Activated T-cell treated with anti-CD3 and anti-CD28 coated beads for 1 hour (primary cell): ENCODE results near the gene RNGTT.
"Not testable (repeated sequence)": the region's sequence is repeated elsewhere in the genome, so short reads cannot be mapped to it uniquely, and the experiment has no call there.

Experiments used
- DNase-seq: peaks from one replicate; pipeline ENCODE4 v3.0.0-alpha.2; 2020; ENCODE audit warnings: low read depth

RNGTT gene

DNA sequence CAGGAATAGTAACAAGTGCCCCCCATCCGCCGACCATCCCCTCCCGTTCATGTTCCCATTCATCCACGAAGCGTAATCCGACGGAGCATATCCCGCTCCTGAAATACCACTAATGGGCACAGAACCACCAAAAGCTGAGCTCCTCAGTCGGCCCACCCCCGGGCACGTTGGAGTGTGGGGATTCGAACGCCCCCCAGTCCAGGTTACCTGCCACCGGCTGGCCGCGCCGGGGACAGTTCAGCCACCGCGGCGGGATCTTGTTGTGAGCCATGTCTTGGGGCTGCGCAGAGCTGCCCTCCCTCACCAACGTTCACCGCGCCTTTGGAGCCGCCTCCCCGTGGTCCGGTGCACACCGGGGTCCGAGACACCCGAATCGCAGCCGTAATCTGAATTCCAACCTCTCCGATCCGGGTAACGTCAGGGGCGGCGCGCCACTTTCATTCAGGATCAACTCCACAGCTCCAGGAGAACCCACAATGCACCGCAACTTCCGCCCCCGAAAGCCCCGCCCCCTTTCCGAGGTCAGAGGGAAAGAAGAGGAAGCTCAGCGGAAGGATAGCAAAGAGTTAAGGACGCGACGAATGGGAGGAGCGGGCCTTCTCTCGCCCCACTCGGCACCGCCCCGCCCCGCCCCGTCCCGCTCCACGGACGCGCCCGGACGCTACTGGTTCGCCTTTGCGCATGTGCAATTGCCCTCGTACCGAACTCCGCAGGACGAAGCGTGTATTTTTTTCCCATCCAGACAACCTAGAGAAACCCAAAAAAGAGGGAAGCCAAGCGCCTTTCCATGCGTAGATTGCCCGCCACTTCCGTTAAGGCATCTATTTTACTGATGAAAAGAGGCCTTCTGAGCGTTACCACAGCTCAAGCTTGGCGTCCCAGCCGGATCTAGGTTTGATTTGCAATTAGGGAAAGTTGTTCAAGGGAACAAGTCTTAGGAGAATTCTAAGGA lies at the start of gene RNGTT:
TSS of gene RNGTT (minus strand) at position 480 of the 952 bp plus-strand sequence. CDS start at position 271, 209 bp downstream.
- peak; percentile 98 for DNase-seq

GRCh38 chr6:89011436-89011835 lies 48.0 kb upstream of the RNGTT start:
- no peak for DNase-seq

DNA sequence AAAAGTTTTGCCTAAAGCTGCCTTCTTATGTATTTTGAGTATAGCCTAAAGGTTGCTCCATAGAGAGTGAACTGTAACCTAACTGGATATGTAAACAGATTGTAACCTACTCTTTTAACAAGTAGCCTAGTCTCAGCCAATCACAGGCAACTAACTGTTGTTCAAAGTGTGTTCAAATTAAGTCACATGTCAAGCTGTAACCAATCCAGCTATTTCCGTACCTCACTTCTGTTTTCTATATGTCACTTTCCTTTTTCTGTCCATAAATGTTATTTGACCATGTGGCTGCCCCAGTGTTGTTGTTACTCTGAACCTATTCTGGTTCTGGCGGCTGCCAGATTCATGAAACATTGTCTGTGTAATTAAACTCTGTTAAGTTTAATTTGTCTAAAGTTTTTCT lies 47.4 kb upstream of the RNGTT start:
- no peak for DNase-seq

DNA sequence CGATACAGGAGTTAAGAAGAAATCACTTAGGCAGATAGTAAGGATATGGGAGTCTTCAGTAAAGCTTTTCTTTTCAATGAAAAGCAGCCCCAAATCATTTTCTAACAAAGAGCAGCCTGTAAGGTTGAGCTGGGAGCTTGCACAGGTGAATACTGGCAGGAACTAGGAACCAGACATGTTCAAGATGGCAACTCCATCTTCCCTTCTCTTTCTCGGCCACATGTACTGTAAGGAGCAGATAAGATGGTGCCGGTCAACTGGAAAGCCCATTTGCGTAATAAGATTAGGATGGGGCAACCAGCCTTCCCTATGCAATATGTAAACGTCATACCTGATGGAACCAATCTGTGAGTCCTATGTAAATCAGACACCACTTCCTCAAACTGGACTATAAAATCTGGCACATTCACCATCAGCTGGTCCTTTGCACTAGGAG lies 46.2 kb upstream of the RNGTT start:
- DNase-seq, result no peak

DNA sequence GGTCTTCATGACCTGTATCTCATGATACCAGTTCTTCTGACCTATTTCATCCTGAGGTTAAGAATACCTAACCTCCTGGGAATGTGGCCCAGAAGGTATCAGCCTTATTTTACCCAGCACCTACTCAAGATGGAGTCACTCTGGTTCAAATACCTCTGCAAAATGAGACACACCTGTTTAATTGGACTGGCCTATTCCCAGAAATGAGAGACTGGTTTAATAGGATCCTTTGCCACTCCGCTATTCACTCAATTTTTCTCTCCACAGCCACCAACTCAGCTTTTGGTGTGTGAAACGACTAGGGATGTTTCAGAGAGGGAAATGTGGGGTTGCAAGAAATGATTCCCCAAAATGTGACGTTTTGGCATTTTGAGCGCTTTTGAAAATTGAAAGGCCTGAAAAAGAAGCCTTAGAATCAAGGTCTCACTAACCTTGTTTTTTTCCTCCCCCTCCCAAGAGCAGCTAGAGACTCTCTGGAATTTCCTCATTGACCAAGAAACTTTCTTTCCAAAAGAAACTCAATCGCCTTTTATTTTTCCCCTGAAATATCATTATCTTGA lies 45.5 kb upstream of the RNGTT start:
- DNase-seq, result no peak

DNA sequence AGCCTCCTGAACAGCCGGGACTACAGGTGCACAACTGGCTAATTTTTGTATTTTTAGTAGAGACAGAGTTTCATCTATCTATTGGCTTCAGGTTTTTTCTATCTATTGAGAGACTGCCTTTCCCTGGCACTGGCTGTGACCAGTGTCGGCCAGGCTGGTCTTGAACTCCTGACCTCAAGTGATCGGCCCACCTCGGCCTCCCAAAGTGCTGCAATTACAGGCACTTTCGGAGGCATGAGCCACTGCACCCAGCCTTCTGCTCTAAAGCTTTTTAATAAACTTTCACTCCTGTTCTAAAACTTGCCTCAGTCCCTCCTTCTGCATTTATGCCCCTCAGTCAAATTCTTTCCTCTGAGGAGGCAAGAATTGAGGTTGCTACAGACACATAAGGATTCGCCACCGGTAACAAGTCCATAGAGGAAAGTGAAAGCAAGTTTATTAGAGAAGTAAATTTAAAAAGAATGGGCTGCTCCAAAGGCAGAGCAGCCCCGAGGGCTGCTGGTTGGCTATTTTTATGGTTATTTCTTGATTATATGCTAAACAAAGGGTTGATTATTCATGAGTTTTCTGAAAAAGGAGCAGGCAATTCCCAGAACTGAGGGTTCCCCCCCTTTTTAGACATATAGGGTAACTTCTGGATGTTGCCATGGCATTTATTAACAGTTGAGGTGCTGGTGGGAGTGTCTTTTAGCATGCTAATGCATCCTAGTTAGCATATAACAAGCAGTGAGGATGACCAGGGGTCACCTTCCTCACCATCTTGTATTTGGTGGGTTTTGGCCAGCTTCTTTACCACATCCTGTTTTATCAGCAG lies 44.8 kb upstream of the RNGTT start:
- DNase-seq, result no peak

DNA sequence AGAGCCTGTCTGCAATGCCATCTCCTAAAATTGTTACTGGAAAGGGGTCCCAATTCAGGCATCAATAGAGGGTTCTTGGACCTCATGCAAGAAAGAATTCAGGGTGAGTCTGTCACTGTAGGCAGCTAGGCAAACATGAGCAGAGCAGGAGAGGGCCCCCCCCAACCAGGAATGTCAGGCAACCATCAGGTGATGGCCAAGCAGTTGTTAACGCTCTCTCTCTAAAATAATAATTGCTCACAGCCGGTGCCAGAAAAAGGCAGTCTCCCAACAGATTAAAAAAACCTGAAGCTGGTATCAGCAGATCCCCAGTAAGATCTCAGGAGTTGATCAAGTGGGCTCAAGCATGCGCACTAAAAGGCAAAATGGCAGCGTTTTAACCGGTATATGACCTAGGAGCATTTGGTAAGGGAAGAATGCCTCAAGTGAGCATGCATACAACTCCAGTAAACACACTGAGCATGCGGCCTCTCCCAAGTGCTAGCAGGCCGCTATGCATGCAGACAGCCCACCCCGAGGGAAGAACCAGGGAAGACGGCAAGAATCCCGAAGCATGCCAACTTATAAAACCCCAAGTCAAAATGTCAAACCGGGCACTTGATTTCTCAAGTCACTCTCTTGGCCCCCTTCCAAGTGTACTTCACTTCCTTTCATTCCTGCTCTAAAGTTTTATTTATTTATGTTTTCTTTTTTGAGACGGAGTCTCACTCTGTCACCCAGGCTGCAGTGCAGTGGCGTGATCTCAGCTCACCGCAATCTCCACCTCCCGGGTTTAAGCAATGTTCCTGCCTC lies 44.0 kb upstream of the RNGTT start:
- DNase-seq, result no peak

GRCh38 chr6:89002523-89002922 lies 39.1 kb upstream of the RNGTT start:
- DNase-seq, result no peak

GRCh38 chr6:88997327-88997726 lies 33.9 kb upstream of the RNGTT start:
- DNase-seq, result no peak

DNA sequence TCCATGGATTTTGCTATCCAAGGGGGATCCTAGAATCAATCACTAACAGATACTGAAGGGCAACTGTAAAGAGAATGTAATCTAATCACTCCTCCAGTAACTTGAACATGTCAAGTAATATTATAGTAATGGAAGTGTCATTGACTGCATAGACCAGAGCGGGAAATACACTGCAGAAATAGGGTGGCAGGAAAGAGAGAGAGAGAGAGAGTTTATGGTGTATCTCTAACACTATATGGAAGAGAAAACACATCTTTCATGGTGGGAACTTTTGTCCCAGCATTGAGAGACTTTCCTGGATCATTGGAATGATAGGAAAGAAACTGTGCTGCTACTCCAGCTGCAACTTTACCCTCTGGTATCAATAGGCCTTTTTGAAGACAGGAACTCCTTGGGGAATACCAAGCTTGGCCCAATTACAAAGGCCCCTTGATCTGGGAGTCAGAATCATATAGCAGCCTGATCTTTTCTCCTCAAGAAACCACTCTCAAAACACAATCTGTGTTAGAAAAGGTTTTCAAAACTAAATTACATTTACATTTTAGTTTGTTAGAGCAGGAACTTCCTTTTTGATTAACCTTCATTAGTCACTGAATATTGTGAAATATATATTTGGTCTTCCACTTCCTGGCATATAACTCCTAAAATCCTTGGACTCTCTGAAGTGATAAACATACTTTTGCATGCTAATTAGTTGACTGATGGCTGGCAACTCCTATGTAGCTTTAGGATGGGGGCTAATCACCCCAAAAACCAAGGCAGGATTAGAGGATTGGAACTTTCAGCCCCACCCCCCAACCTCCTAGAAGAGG lies 29.5 kb upstream of the RNGTT start:
- DNase-seq, result no peak

GRCh38 chr6:88989215-88989614 lies 25.8 kb upstream of the RNGTT start:
- no peak for DNase-seq

DNA sequence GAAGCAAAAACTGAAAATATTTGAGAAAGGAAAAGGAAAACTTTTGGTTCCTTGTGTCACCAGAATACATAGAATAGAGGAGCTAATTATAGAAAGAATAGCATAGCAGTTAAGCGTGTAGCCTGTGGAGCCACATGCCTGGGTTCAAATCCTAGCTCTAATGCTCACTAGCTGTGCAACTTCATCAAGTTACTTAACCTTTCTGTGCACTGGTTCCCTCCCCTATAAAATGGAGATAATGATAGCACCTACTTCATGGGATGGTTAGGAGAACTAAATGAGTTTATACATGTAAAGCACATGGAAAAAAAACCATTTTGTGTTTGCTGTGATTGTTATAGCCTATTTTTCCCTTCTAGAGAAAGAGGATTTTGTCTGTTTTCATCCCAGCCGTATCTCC lies 24.5 kb upstream of the RNGTT start:
- no peak for DNase-seq

GRCh38 chr6:88985901-88986300 lies 22.5 kb upstream of the RNGTT start:
- DNase-seq, result no peak

GRCh38 chr6:88984606-88985005 lies 21.2 kb upstream of the RNGTT start:
- DNase-seq, result no peak

GRCh38 chr6:88984152-88984551 lies 20.7 kb upstream of the RNGTT start:
- no peak for DNase-seq

DNA sequence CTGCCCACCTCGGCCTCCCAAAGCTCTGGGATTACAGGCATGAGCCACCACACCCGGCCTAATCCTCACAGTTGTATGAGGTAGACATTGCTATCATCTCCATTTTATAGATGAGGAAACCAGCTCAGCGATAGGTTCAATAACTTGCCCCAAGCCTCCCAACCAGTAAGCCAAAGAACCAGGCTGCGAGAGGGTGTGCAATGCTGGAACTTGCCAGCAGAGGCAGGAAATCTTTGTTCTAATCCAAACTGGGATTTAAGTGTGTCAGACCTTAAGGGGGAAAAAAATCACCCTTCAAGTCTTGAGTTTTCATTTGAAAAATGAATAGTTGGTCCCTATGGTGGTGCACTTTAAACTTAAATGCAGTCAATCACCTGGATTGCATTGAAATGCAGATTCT lies 20.1 kb upstream of the RNGTT start:
- DNase-seq, result no peak

DNA sequence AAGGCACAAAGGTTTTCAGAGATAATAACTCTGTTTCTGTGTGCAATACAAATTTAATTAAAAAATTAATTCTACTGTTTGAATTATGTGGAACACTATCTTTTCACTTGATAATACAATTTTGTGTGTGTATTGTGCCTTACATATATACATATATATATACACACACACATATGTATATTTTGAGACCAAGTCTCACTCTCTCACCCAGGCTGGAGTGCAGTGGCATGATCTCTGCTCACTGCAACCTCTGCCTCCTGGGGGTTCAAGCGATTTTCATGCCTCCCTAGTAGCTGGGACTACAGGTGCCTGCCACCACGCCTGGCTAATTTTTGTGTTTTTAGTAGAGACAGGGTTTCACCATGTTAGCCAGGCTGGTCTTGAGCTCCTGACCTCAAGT lies 19.7 kb upstream of the RNGTT start:
- not testable (repeated sequence) for DNase-seq

DNA sequence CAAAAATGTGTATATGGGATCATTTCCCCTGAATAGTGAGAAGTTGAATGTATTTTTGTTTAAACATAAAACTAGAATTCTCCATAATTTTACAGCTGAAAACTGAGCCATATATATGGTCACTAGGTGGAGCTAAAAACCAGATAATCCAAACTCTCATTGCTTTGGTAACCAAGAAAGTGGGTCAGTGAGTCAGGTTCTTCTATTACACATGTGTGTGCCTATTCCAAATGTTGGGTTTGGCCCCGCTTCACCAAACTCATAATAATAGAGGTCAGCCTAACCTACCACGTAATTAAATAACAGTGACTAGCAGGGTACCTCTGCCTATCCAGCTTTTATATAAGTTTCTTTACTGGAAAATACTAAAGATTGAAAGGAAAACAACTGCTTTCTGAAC lies 19.3 kb upstream of the RNGTT start:
- no peak for DNase-seq

DNA sequence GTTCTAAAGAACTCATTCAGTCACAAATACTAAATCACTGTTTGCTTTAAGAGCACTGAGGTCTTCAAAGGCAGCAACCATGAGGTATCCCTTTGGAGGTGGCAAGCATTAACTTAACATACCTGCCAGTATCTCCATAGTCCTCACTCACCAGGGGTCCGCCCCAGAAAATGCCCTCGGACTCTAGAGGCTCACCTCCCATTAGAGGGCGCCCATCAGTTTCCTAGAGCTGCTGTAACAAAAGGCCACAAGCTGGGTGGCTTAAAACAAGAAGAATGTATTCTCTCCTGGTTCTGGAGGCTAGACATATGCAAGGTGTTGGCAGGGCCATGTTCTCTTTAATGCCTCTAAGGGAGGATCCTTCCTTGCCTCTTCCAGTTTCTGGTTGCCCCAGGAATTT lies 12.0 kb upstream of the RNGTT start:
- no peak for DNase-seq

DNA sequence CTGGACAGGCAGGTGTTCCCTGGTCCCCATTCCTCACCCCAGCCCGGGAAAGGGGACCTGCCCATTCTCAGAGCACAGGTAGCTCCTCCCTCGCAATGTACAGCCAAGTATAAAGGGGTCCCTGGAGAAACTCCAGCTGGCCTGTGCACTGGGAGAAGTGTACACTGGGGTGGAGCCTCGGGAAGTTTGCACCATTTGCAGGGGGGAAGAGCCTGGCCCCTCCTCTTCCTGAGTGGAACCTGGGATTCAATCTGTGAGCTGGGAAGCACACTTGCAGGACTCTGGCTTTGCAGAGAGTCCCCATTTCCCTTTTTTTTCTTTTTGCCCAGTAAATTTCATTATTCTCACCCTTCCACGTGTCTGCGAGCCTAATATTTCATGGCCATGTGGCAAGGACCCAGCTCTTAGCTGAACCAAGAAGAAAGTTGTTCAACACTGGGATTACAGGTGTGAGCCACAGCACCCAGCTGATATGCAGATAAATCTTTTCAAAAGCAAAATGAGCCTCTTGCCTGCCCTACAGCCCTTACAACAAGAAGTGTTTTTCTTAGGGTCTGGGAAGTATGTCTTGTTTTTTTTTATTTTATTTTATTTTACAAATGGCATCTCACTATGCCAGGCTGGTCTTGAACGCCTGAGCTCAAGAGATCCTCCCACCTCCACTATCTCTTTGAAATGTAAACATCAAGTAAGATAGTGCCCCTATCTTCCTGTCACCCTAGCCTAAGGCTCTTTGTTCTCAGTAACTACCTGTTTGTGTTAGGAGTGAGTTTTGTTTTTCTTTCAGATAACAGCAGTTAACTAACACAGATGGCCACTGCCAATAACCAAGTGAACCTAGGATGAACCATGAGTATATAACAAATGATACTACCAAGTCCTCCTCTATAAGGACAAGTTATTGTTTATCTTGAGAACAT lies 9.3 kb upstream of the RNGTT start:
- no peak for DNase-seq
